NB4 (cell line): ENCODE results near the gene HNRNPR.
"Not testable (repeated sequence)": the region's sequence is repeated elsewhere in the genome, so short reads cannot be mapped to it uniquely, and the experiment has no call there.

Source experiments
- CTCF ChIP-seq: IDR thresholded peaks from one replicate; pipeline ENCODE4 v1.5.1; 2012; ENCODE audit warnings: low read depth, low read length
- MAX ChIP-seq: IDR thresholded peaks from 2 replicates; pipeline ENCODE4 v1.6.1; 2011; ENCODE audit warnings: low read depth, low read length
- MYC ChIP-seq: IDR thresholded peaks from 2 replicates; pipeline ENCODE4 v1.6.1; 2011; ENCODE audit warnings: low read depth, low read length
- POLR2A ChIP-seq: IDR thresholded peaks from 2 replicates; pipeline ENCODE4 v1.6.1; 2011; ENCODE audit warnings: mild to moderate bottlenecking; ENCODE audit not compliant: insufficient read length; ENCODE audit errors: extremely low read depth

GRCh38 chr1:23310280-23310679 lies 33.8 kb downstream of the HNRNPR start:
- not testable (repeated sequence) for TF ChIP-seq MYC, MAX, CTCF, POLR2A
